Stimulated activated CD4-positive, alpha-beta T cell treated with anti-CD3 and anti-CD28 coated beads, Interleukin-4, amount 100 ng/mL, for 48 hours (primary cell): ENCODE measurements around the gene STIM1.

Experiments used
- DNase-seq, 2 donors: peaks; one replicate each; pipeline ENCODE4 v3.0.0-alpha.2; 2020; ENCODE audit warnings: low read depth in 2 of 2

The STIM1 gene

GRCh38 chr11:3916962-3917361, 61.5 kb downstream of the STIM1 start:
- DNase-seq: peak in 1 of 2 donors; percentile 33

GRCh38 chr11:3920148-3920852, 64.8 kb downstream of the STIM1 start:
- peak; percentile 55 to 71 for DNase-seq

- no peak for DNase-seq
These were observed 66.6 kb downstream of the STIM1 start for GRCh38 chr11:3922056-3922455.

GRCh38 chr11:3925513-3925912, 70.0 kb downstream of the STIM1 start:
- no peak for DNase-seq

- no peak for DNase-seq
These were observed 71.1 kb downstream of the STIM1 start for GRCh38 chr11:3926458-3927095.

GRCh38 chr11:3927129-3927796, 71.8 kb downstream of the STIM1 start:
- no peak for DNase-seq

GRCh38 chr11:3929232-3929631, 73.8 kb downstream of the STIM1 start:
- DNase-seq: no peak

GRCh38 chr11:3929649-3930048, 74.2 kb downstream of the STIM1 start:
- DNase-seq: no peak

GRCh38 chr11:3932698-3933097, 77.2 kb downstream of the STIM1 start:
- DNase-seq: no peak

- no peak for DNase-seq
These were observed 77.7 kb downstream of the STIM1 start for GRCh38 chr11:3933165-3933628.

- DNase-seq: no peak
These were observed 79.2 kb downstream of the STIM1 start for GRCh38 chr11:3934658-3935057.

GRCh38 chr11:3936517-3936916, 81.1 kb downstream of the STIM1 start:
- DNase-seq: no peak

- no peak for DNase-seq
These were observed 83.7 kb downstream of the STIM1 start for GRCh38 chr11:3939211-3939610.

GRCh38 chr11:3939651-3940190, 84.3 kb downstream of the STIM1 start:
- DNase-seq: no peak

GRCh38 chr11:3942160-3942955, 86.9 kb downstream of the STIM1 start:
- DNase-seq: no peak

- no peak for DNase-seq
These were observed 87.6 kb downstream of the STIM1 start for GRCh38 chr11:3942956-3943497.

GRCh38 chr11:3944198-3944597, 88.7 kb downstream of the STIM1 start:
- no peak for DNase-seq

- no peak for DNase-seq
These were observed 91.1 kb downstream of the STIM1 start for GRCh38 chr11:3946455-3947017.

- no peak for DNase-seq
These were observed 91.6 kb downstream of the STIM1 start for GRCh38 chr11:3947061-3947460.

- DNase-seq: no peak
These were observed 93.7 kb downstream of the STIM1 start for GRCh38 chr11:3949125-3949524.

- no peak for DNase-seq
These were observed 95.7 kb downstream of the STIM1 start for GRCh38 chr11:3950996-3951660.
